Small intestine (tissue), 7 donors: ENCODE data around the gene AS3MT. TPM values are rescaled to one million over a fixed set of nuclear protein-coding genes. Genes with fewer than 3 reads are reported as not detected.

Experiments used
- DNase-seq, 2 donors: peaks; one replicate each; pipeline versions ENCODE4 v3.0.0 to v3.0.0-alpha.2; 2013
- FAIRE-seq: peaks from 2 replicates; lab custom pipeline; 2012; peaks lifted over from hg19 to GRCh38; lab: Jason Lieb, UNC
- H3K27ac ChIP-seq, 3 donors: one replicate each; pipeline ENCODE4 v1.5.1; 2013; ENCODE audit warnings: low read length in 2 of 3, mild to moderate bottlenecking in 2 of 3, control low read depth in 1 of 3, inconsistent platforms in 1 of 3, low read depth in 1 of 3, moderate library complexity in 1 of 3
- H3K27me3 ChIP-seq, 3 donors: one replicate each; pipeline ENCODE4 v1.6.1; 2013; ENCODE audit warnings: low read length in 3 of 3, inconsistent platforms in 1 of 3; ENCODE audit not compliant: control insufficient read depth in 3 of 3, insufficient read depth in 3 of 3
- H3K36me3 ChIP-seq, 3 donors: one replicate each; pipeline ENCODE4 v1.6.1; 2013; ENCODE audit warnings: low read length in 3 of 3, inconsistent platforms in 1 of 3, low read depth in 1 of 3, mild to moderate bottlenecking in 1 of 3, moderate library complexity in 1 of 3; ENCODE audit not compliant: control insufficient read depth in 3 of 3, insufficient read depth in 2 of 3
- H3K4me1 ChIP-seq, 3 donors: one replicate each; pipeline ENCODE4 v1.6.1; 2013; ENCODE audit warnings: low read length in 2 of 3, inconsistent platforms in 1 of 3, low read depth in 1 of 3, mild to moderate bottlenecking in 1 of 3, moderate library complexity in 1 of 3; ENCODE audit not compliant: control insufficient read depth in 3 of 3, insufficient read depth in 2 of 3
- H3K4me3 ChIP-seq, 3 donors: one replicate each; pipeline ENCODE4 v1.5.1; 2013; ENCODE audit warnings: low read length in 3 of 3, control low read depth in 1 of 3, inconsistent platforms in 1 of 3, low read depth in 1 of 3, mild to moderate bottlenecking in 1 of 3, moderate library complexity in 1 of 3
- H3K9me3 ChIP-seq, 2 donors: one replicate each; pipeline ENCODE4 v1.6.1; 2013; ENCODE audit warnings: low read depth in 1 of 2, low read length in 1 of 2; ENCODE audit not compliant: control insufficient read depth in 2 of 2, insufficient read depth in 1 of 2
- WGBS, 3 donors: extraction: QIAGEN DNeasy Blood & Tissue Kit; methylation state at CpG; one replicate each; pipeline ENCODE4 v1.1.7; 2013; 5-methylcytosine and 5-hydroxymethylcytosine counted together
- polyA plus RNA-seq, 4 donors: library from polyadenylated mRNA; stranded (reverse) in 3 of 4; unstranded in 1 of 4; fragments of 200-250 nt in 3 of 4; fragments of 120-200 nt in 1 of 4; gene quantifications; one replicate each; pipeline versions ENCODE4 v1.2.1 to v1.2.3, GENCODE V29; 2013
- donor health status: healthy with polysubstance abuse.
- donor health status: control.
- donor health status: control.
- donor health status: Bipolar disorder and iron deficiency.
- donor health status: healthy.

AS3MT gene
- polyA plus RNA-seq, 4 donors, result 1.6 to 18.6 (median 3.7) TPM

DNA sequence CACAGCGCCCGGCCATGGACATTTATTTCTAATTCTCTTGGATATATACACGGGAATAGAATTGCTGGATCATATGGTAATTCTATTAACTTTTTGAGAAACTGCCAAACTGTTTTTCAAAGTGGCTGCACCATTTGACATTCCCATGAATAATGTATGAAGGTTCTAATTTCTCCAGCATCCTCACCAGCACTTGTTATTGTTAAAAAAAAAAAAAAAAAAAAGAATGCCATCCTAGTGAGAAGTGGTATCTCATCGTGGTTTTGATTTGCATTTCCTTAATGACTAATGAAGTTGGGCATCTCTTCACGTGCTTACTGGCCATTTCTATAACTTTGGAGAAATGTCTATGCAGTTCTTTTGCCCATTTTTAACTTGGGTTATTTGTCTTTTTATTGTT lies 62.4 kb downstream of the AS3MT start:
- WGBS, 3 donors, result 86 to 96% (median 89%) methylated on average over 5 of the region's 5 CpGs
- peaks cover 0 to 15% of the 10 kb centered on the region in 2 donors for H3K9me3 ChIP-seq
- no peaks in the 10 kb centered on the region for H3K4me1 ChIP-seq
- H3K36me3 ChIP-seq, result peaks cover 0 to 17% (median 3%) of the 10 kb centered on the region in 3 donors
- H3K4me3 ChIP-seq, result no peak overlapping the region
- H3K27me3 ChIP-seq, result no peaks in the 10 kb centered on the region
- no peak overlapping the region for H3K27ac ChIP-seq
- DNase-seq, result no peak
- no peak for FAIRE-seq

- H3K27ac ChIP-seq, result no peak overlapping the region
- 84 to 88% (median 88%) methylated on average over 4 of the region's 4 CpGs for WGBS, 3 donors
- DNase-seq (no peak), FAIRE-seq (no peak)
- peaks cover 0 to 7% of the 10 kb centered on the region in 2 donors for H3K9me3 ChIP-seq
- no peaks in the 10 kb centered on the region for H3K27me3 ChIP-seq
- H3K36me3 ChIP-seq, result peaks cover 0 to 9% (median 0%) of the 10 kb centered on the region in 3 donors
- no peak overlapping the region for H3K4me3 ChIP-seq
- H3K4me1 ChIP-seq, result no peaks in the 10 kb centered on the region
Observed at GRCh38 chr10:102935505-102935904, 66.2 kb downstream of the AS3MT start.

GRCh38 chr10:102935939-102936605 lies 66.8 kb downstream of the AS3MT start:
- no peaks in the 10 kb centered on the region for H3K27me3 ChIP-seq
- H3K9me3 ChIP-seq, result peaks cover 0 to 6% of the 10 kb centered on the region in 2 donors
- no peak overlapping the region for H3K4me3 ChIP-seq
- FAIRE-seq (no peak), DNase-seq (no peak)
- 85 to 95% (median 92%) methylated on average over 3 of the region's 3 CpGs for WGBS, 3 donors
- H3K36me3 ChIP-seq, result peaks cover 0 to 12% (median 0%) of the 10 kb centered on the region in 3 donors
- H3K4me1 ChIP-seq, result no peaks in the 10 kb centered on the region
- H3K27ac ChIP-seq, result no peak overlapping the region

DNA sequence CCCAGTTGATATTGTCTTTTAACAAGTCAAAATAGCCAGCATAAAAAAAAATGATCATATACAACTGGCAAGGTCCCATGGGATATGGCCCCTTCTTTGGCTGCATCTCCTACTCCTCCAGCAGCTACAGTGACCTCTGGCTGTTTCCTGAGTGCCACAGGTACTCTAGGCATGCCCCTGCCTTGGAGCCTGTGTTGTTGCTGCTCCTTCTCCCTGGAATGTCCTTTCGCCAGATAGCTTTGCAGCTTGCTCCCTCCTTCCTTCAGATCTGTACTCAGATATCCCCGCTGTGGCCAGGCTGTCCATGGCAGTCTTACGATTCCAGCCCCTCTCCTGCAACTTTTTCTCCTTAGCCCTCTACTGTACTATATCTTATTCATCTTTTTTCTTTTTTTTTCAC lies 72.1 kb downstream of the AS3MT start:
- no peak overlapping the region for H3K4me3 ChIP-seq
- WGBS, 3 donors, result 94 to 100% (median 96%) methylated on average over 3 of the region's 3 CpGs
- no peak for FAIRE-seq

DNA sequence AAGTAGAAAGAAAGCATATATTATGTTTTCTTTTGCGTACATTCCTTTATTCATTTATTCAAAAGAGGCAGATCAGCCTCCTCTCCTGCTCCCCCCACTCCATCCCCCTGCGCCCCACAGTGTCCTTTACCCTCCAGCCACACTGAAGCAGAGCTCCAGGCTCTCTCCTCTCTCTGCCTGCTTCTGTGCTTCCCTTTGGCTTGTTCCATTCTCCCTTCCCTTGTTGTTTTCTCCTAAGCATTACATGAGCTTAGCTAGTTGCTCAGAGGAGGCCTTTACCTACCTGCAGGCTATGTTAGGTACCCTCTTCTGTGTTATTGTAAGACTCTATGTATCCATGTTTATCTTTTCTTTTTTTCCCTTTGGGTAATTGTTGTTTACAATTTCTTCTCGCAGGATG lies 76.2 kb downstream of the AS3MT start:
- FAIRE-seq (no peak), DNase-seq (no peak)
- Histone ChIP-seq H3K36me3 (peaks cover 0 to 7% (median 0%) of the 10 kb centered on the region in 3 donors), H3K4me3 (no peak overlapping the region), H3K27ac (peak overlapping the region in 1 of 3 donors; percentile 10), H3K4me1 (peaks cover 0 to 14% (median 0%) of the 10 kb centered on the region in 3 donors), H3K27me3 (no peaks in the 10 kb centered on the region), H3K9me3 (no peaks in the 10 kb centered on the region)
- WGBS, 3 donors, result 85 to 94% (median 90%) methylated on average over 3 of the region's 3 CpGs

More for the DNA sequence above, 72.1 kb downstream of the AS3MT start:
- Histone ChIP-seq H3K27me3 (no peaks in the 10 kb centered on the region), H3K9me3 (no peaks in the 10 kb centered on the region), H3K4me1 (peaks cover 0 to 10% (median 0%) of the 10 kb centered on the region in 3 donors), H3K27ac (no peak overlapping the region), H3K36me3 (peaks cover 0 to 11% (median 0%) of the 10 kb centered on the region in 3 donors)
- no peak for DNase-seq

- DNase-seq, result peak in 1 of 2 donors; percentile 44
Observed at GRCh38 chr10:102945962-102946361, 76.7 kb downstream of the AS3MT start.

GRCh38 chr10:102946992-102947391 lies 77.7 kb downstream of the AS3MT start:
- DNase-seq, result no peak
- 81 to 87% (median 83%) methylated on average over 2 of the region's 2 CpGs for WGBS, 3 donors
- Histone ChIP-seq H3K4me3 (no peak overlapping the region), H3K27ac (no peak overlapping the region), H3K4me1 (peaks cover 0 to 15% (median 0%) of the 10 kb centered on the region in 3 donors), H3K9me3 (no peaks in the 10 kb centered on the region), H3K36me3 (peaks cover 0 to 2% (median 0%) of the 10 kb centered on the region in 3 donors), H3K27me3 (no peaks in the 10 kb centered on the region)
- no peak for FAIRE-seq

More at GRCh38 chr10:102945962-102946361, 76.7 kb downstream of the AS3MT start:
- peak overlapping the region in 1 of 3 donors; percentile 10 for H3K27ac ChIP-seq
- 88 to 95% (median 89%) methylated on average over 2 of the region's 2 CpGs for whole genome bisulfite sequencing, 3 donors
- H3K9me3 ChIP-seq, result no peaks in the 10 kb centered on the region
- FAIRE-seq, result no peak
- peaks cover 0 to 15% (median 0%) of the 10 kb centered on the region in 3 donors for H3K4me1 ChIP-seq
- no peak overlapping the region for H3K4me3 ChIP-seq
- peaks cover 0 to 4% (median 0%) of the 10 kb centered on the region in 3 donors for H3K36me3 ChIP-seq
- H3K27me3 ChIP-seq, result no peaks in the 10 kb centered on the region

- Histone ChIP-seq H3K27ac (no peak overlapping the region), H3K36me3 (peaks cover 0 to 2% (median 0%) of the 10 kb centered on the region in 3 donors), H3K9me3 (no peaks in the 10 kb centered on the region), H3K27me3 (no peaks in the 10 kb centered on the region), H3K4me3 (no peak overlapping the region), H3K4me1 (peaks cover 0 to 15% (median 0%) of the 10 kb centered on the region in 3 donors)
- DNase-seq (no peak), FAIRE-seq (no peak)
- 81 to 90% (median 87%) methylated on average over 4 of the region's 4 CpGs for WGBS, 3 donors
Observed at GRCh38 chr10:102948176-102948575, 78.9 kb downstream of the AS3MT start.
